GM12865 (cell line): ENCODE data around the gene NDUFB10.

Experiments
- DNase-seq: peaks from one replicate; pipeline ENCODE4 v3.0.0; 2010; ENCODE audit warnings: low read depth
- H3K4me3 ChIP-seq: 2 replicates; pipeline ENCODE4 v1.5.1; 2011; ENCODE audit warnings: mild to moderate bottlenecking, low read depth, low read length, control low read depth
- TF ChIP-seq, protein P1 (sequence below): IDR thresholded peaks from 2 replicates; pipeline ENCODE4 v1.5.1; 2011; ENCODE audit warnings: low read length, control low read depth, low read depth, inconsistent platforms; ENCODE audit not compliant: insufficient read depth; ENCODE audit errors: missing control alignments

Gene NDUFB10

DNA sequence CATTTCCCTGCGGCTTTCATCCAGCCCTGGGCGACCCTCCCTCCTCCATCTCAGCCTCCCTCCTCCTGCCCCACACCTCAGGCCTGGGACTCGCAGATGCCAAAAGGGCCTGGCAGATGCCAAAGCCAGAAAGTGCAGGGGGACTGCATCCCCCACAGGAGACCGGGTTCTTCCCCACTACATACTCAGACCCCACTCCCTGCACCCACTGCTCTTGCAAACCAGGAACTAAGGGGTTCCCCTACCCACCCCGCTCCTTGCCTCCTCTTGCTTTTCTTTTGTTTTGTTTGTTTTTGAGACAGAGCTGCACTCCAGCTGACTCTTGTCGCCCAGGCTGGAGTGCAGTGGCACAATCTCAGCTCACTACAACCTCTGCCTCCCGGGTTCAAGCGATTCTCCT lies 44.4 kb upstream of the NDUFB10 start:
- TF ChIP-seq, protein P1, sequence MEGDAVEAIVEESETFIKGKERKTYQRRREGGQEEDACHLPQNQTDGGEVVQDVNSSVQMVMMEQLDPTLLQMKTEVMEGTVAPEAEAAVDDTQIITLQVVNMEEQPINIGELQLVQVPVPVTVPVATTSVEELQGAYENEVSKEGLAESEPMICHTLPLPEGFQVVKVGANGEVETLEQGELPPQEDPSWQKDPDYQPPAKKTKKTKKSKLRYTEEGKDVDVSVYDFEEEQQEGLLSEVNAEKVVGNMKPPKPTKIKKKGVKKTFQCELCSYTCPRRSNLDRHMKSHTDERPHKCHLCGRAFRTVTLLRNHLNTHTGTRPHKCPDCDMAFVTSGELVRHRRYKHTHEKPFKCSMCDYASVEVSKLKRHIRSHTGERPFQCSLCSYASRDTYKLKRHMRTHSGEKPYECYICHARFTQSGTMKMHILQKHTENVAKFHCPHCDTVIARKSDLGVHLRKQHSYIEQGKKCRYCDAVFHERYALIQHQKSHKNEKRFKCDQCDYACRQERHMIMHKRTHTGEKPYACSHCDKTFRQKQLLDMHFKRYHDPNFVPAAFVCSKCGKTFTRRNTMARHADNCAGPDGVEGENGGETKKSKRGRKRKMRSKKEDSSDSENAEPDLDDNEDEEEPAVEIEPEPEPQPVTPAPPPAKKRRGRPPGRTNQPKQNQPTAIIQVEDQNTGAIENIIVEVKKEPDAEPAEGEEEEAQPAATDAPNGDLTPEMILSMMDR = no peak
- no peak for DNase-seq
- H3K4me3 ChIP-seq = no peak overlapping the region

DNA sequence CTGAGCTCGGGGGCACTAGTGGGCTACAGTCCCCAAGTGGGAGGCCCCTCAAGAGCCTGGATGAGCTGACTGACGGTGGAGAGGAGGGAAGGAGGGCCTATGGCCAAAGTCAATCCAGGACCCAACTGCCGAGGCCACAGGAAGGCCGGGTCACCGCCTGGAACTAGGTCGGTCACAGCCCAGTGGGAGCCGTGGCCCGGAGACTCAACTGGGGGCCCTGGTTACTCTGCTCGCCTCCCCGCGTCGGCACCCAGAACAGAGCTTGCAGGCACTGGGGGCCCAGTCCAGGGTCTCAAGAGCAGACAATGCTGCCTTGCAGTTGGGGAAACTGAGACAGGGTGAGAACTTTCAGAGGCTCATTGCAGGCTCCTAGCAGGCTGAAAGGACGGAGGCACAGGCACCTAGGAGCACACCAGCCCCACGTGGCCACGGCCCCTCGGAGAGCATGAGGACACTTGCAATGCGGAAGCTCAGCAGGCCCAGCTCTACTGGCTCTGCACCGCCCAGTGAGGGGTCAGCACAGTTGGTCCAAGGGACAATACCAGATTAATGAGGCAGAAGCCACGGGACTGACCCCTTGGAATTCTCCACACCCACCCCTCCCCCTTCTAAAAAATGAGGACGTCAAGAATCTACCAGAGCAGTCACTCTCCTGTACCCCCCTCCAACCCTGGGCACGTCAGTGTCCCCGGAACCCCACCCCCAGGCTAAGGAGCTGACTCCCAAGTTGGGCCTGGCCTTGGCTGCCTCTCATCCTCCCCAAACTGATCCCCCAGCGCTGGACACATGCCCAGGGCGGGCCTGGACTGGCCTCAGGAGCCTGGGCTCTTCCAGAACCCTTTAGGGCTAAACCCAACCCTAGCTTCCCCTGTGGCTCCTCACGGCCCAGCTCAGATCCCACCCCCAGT lies 43.4 kb upstream of the NDUFB10 start:
- no peak for DNase-seq
- no peak overlapping the region for H3K4me3 ChIP-seq
- TF ChIP-seq, protein P1 = no peak

DNA sequence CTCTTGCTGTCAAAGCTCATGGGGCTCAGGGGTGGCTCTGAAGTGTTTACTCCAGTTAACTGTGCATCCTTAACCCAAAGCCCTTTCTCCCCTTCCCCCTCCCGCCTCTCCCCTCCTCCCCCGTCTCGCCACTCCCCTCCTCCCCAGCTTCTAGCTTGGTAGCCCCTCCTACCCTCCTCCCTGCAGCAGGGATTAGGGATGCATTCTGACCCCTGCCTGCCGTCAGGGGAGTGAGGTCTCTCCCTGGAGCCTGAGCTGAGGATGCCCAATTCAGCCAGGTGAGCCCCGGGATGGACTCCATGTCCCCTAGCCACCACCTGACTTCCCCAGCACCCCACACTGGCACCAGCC lies 42.7 kb upstream of the NDUFB10 start:
- no peak for DNase-seq
- TF ChIP-seq, protein P1 = no peak
- no peak overlapping the region for H3K4me3 ChIP-seq

DNA sequence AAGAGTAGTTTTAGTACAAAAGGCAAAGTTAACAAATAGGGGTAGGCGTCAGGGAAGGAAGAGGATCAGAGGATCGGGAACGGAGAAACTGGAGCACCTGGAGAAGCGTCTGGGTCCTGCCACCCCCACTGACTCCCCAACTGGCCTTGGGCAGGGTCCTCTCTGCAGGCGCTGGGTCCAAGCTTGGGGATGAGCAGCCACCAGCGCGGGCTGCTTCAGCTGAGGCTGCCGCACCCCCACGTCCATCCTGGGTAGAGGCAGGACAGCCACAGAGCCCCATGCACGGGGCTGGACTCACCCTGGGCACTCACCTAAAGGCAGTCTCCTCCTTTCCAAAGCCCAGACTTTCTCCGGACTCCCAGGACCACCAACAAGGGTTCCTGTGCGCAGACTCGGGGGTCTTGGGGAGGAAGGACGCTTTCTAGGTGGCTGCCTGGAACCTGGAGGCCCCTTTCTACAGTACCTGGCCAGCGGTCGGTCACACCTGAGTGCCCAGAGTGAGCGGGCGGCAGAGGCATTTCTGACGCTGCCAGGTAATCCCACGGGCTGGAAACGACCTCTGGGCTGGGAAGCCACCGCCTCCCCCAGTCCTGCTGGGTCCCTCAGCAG lies 42.2 kb upstream of the NDUFB10 start:
- H3K4me3 ChIP-seq = no peak overlapping the region
- no peak for DNase-seq
- TF ChIP-seq, protein P1 = no peak

DNA sequence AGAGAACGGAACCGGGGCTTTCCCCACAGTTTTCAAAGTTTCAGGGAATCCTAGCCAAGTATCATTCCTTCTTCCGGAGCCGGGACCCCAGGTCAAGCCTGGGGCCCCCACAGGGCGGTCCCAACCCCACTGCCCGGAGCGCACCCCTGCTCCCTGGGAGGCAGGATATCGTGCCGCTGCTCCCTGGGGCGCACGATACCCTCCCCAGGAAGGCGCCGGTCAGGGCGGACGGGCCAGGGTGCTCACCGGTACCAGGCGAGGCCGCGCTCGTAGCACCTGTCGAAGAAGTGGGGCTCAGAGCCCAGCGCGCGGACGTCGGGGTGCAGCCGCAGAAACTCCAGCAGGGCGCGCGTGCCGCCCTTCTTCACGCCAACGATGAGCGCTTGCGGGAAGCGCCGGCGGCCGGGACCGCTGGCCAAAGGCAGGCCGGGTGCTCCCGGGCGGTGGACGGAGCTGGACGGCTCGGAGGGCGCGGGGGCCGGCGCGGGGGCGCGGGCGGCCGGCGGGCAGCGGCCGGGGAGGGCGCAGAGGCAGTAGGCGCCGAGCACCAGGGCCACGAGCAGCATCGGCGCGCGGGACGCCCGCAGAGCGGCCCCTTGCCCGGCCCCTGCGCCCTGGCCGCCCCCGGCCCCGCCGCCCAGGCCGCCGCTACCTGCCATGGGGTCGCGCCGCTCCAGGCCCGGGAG lies 41.5 kb upstream of the NDUFB10 start:
- no peak overlapping the region for H3K4me3 ChIP-seq
- TF ChIP-seq, protein P1 = no peak
- DNase-seq = no peak

DNA sequence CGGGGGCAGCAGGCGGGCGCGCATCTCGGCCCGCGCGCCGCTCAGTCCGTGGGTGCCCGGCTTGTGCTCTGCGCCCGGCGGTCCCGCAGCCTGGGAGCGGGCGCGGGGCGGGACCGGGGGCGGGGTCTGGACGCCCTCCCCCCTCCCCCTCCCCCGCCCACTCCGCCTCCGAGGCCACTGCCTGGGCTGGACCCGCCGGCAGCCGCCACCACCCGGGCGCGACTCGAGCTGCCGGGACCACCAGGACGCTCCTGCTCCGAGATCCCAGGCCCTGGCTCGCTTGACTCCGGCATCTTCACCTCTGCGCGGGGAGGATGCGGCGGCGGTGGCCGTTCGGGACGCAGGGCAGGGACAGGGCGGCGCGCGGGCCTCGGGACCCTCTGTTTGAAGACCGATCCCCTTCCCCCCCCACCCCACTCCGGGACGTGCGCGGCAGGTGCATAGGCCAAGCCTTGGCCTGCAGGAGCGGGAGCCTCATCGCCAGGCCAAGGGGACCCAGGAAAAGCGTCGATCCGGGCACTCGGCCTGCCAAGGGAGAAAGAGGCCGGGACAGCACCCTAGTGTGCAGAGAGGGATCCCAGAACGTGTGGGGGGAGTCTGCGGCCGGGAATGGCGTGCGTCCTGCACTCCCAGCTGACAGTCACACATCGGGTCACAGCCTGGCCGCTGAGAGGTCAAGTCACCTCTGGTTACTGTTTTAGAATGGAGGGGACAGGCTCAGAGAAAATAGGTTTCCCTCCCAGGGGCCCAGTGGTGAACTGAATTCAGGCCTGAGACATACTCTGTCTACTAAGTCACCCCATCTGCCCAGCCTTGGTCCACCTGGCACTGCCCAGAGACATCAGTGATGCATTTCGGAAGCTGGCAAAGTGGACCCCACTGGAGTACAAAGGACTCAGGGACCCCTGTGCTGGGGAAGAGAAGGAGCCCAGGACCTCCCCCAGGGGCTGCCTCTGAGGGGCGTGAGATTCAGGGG lies 40.7 kb upstream of the NDUFB10 start, which contains the start of gene HS3ST6:
Gene HS3ST6, minus strand, starts transcription at position 65 of the 976 bp plus-strand sequence. CDS start 92 bp downstream, outside the sequence.
- no peak within 1 kb of the TSS for H3K4me3 ChIP-seq
- no peak for DNase-seq
- TF ChIP-seq, protein P1 = no peak
